ENCODE measurements around the gene SPO11.

DNA sequence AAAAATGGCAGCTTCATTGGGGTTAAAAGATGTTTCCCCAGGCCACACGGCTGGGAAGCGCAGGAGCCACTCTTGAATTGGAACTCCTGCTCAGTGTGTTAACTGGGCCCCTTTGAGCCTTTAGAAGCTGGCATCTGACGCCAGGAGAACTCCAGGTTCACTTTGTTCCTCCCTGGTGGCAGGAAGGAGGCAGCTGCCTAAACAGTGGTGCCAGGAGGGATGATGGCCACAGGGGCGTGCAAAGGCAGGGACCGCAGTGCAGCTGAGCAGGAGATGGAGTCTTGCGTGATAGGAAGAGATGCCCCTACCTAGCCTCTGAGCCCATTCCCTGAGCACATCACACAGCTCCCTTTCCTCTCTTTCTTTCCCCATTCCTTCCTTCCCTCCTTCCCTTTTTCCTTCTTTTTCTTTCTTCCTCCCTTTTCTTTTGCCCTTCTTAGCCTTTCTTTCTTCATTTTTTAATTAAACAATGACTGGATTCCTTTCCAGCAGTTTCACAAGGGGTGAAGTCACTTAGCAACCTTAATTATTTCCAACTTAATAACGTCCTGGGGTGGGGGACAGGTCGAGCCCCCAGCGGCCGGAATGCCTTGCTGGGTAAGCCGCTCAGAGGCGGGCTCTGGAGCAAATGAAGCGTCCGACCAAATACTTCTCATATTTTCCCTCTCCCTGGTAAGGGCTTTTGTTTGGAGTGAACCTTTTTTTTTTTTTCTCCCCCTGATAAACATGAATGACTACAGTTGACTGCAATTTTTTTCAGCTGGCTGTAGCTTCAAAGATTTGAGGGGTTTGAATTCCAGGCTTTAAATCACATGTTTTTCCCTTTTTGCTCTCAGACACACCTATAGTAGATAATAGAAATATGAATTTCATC lies 42.4 kb upstream of the SPO11 start:
- TF ChIP-seq CTCF (IDR thresholded peaks at IDR 0.05; ENCODE audit: low read depth, low read length, poor library complexity, severe bottlenecking) = no peak
- TF ChIP-seq EZH2phosphoT487 (IDR thresholded peaks at IDR 0.05; ENCODE audit: borderline replicate concordance, low read length) = no peak
